NCI-H1417 treated with DMSO at 0.1 percent for 48 hours (cell line): ENCODE measurements around the gene UBL4A.

Experiments used
- DNase-seq: peaks from one replicate; lab custom pipeline; 2025; lab: John Stamatoyannopoulos, UW

Gene UBL4A

GRCh38 chrX:154486396-154487207 lies at the start of gene UBL4A:
TSS of gene UBL4A (minus strand) at chrX:154486615. CDS start at chrX:154486584, 31 bp downstream.
- no peak for DNase-seq

- DNase-seq: no peak
Observed at GRCh38 chrX:154535892-154536291, 49.5 kb upstream of the UBL4A start.

GRCh38 chrX:154534526-154535322 lies 48.3 kb upstream of the UBL4A start:
- DNase-seq: no peak

DNA sequence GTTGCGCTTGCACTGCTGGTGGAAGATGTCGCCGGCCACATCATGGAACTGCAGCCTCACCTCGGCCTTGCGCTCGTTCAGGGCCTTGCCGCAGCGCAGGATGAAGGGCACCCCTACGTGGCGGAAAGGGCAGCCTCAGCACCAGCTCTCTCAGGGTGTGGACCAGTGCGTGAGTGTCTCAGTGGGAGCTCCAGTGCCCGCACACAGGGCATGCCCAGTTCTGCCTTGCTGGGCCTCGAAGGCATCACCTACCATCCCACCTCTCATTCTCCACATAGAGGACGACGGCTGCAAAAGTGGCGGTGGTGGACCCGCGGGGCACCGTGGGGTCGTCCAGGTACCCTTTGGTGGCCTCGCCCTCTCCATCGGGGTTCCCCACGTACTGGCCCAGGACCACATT lies 46.3 kb upstream of the UBL4A start:
- no peak for DNase-seq

DNA sequence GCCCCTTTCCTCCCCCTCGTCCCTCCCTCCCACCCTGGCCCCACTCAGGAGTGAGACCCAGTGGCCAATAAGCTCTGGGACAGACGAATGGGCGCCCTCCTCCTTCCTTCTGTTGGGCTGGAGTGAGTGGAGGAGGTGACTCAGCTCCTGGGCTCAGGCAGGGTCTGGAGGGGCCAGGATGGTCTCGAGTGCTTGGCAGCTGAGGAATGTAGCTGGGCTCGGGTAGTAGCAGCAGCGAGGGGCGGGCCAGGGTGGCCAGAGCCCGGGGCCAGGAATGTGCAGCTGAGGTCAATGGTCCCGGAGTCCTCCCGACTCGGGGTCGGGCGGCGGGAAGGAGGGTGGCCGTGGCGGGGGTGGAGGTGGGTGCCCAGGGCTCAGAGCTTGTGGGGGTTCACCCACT lies 45.2 kb upstream of the UBL4A start:
- no peak for DNase-seq

DNA sequence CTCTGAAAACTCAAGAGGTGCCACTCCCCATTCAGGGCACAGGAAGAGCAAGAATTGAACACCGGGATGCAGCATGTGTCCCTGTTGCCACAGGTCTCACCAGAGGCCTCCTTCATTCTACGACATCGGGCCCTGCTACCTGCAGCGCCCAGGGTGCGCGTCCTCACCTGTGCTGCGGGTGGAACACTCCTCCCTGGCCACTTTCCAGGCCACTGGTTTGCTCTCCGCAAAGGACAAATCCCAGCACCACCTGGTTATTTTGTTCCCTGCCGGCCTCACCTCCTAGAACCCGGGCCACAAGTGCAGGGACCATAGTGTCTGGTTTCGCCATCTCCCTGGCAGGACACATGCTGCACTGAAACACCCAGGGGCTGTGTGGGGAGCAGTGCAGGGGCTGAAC lies 43.9 kb upstream of the UBL4A start:
- DNase-seq: no peak

- no peak for DNase-seq
Observed at GRCh38 chrX:154529206-154529612, 42.8 kb upstream of the UBL4A start.

DNA sequence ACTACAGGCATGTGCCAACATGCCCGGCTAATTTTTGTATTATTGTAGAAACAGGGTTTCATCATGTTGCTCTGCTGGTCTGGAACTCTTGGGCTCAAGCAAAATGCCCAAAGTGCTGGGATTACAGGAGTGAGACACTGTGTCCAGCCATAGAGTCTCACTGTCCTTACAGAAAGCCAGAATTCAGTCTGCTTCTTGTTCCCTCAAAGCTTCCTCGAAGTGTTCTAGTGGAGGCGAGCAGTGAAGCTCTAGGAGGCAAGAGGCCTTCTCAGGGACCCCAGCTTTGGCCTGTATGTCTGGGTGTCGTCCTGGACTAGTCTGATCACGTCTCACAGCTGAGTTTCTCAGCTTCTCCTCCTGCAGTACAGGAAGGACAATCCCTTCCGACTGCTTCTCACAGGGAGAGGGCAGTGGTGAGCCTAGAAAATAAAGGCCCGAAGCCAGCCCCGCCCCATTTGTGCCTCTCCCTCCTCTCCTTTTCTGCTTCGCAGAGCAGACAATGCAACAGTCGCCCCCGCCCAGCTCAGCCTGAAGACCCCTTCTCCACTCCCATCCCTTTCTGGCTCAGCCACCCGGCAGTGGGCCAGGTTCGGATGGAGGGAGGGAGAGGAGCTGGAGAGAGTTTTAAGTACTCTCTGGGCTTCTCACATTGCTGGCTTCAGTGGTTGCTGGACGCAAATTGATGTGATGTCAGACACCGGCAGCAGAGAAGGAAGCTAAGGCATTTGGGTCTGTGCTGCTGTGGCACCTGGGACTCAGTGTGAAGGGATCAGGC lies 40.7 kb upstream of the UBL4A start:
- DNase-seq: peak; percentile 6

DNA sequence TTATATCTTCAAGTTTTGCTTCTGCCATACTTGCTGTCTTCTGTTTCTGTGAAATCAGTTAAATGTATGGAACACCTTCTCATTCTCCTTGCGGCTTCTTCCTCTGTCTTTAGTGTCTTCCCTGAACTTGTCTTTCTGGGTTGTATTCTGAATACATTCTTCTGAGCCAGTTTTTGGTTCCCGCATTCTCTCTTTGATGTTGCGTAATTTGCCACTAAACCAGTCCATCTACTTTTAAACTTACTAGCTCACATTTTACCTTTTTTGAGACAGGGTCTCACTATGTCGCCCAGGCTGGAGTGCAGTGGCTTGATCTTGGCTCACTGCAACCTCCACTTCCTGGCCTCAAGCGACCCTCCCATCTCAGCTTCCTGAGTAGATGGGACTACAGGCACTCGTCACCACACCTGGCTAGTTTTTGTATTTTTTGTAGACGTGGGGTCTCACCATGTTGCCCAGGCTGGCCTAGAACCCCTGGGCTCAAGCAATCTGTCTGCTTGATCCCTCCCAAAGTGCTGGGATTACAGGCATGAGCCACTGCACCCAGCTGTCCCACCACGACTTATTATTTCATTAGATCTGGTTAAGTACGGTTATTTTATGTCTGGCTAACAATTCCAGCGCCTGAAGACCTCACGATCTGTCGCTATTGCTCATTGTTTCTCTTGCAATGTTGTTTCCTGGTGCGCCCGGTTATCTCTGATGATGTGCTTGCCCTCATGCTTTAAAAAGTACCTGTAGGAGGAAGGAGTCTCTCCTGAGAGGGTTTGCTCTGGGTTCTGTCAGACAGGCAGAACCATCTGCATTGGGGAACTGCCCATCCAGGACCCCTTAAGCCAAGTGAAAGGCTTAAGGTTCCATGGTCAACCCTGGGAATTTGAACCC lies 39.4 kb upstream of the UBL4A start:
- DNase-seq: no peak

GRCh38 chrX:154519389-154519788 lies 33.0 kb upstream of the UBL4A start:
- no peak for DNase-seq

DNA sequence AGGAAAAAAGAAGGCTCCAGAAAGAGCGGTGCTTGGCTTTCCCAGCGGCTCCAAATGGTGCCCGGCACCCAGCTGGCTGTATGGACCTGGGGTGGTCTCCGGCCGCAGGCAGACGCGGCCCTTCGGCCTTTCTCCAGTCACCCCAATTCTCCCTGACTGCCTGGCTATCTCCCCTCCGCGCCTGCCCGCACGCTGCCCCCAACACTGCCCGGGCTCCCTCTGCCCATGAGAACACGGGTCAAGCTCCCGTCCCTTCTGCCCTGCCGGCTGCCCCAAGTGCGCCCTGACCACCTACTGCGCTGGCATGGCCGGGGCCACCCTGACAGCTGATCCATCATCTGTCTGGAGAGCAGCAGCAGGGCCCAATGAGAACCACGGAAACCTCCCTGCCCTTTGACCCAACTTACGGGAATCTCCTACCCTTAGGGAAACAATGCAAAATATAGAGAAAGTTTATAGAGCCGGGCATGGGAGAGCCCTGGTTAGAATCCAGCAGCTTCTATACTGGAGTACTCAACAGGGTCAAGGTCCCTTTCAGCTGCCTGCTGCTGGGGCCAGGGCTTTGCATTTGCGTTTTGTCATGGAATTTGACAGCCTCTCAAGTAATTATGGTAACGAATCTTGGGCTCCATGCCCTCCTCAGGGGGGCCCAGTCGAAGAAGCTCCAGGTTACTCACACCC lies 30.8 kb upstream of the UBL4A start:
- DNase-seq: no peak

GRCh38 chrX:154516656-154517100 lies 30.3 kb upstream of the UBL4A start:
- no peak for DNase-seq

- peak; percentile 70 for DNase-seq
Observed at GRCh38 chrX:154515966-154516655, 29.7 kb upstream of the UBL4A start, which contains the start of gene FAM3A. TSS of gene FAM3A (minus strand) at chrX:154516232. CDS start at chrX:154515772, 460 bp downstream.

GRCh38 chrX:154515090-154515965 lies 28.9 kb upstream of the UBL4A start:
- DNase-seq: no peak

- no peak for DNase-seq
Observed at GRCh38 chrX:154513716-154514115, 27.3 kb upstream of the UBL4A start.

- DNase-seq: no peak
Observed at GRCh38 chrX:154512879-154513553, 26.6 kb upstream of the UBL4A start.

GRCh38 chrX:154511761-154512160 lies 25.3 kb upstream of the UBL4A start:
- no peak for DNase-seq

GRCh38 chrX:154509455-154509854 lies 23.0 kb upstream of the UBL4A start:
- DNase-seq: no peak

DNA sequence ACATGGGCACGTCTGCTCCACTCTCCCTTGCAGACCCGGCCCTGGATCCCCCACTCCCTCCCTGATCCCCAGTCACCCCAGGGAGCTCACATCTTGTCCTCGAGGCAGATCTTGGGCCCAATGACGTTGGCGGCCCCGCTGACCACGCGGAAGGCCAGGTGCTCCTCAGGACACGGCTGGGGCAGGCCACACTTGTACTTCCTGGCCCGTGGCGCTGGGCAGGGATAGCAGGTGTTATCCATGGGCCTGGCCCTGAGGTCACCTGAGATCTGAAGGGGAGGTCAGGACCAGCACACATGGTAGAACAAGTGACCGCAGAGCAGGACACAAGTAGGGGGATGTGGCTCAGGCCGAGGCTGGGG lies 21.9 kb upstream of the UBL4A start:
- no peak for DNase-seq
